HepG2 (cell line): ENCODE data around the gene MAP3K9.

ENCODE experiments used
- CREB1 ChIP-seq, 2 experiments: fragments of 450-650 bp in 1 of 2; IDR thresholded peaks; 2 replicates each; pipeline ENCODE4 v1.6.1; 2016 to 2017; ENCODE audit warnings: control low read depth in 1 of 2, mild to moderate bottlenecking in 1 of 2, missing compliant biosample characterization in 1 of 2, missing genetic modification characterization in 1 of 2
- FOXA3 ChIP-seq: IDR thresholded peaks from 2 replicates; pipeline ENCODE4 v1.6.1; 2016; ENCODE audit warnings: missing genetic modification reagents, missing compliant biosample characterization
- POLR2A ChIP-seq, 2 experiments: IDR thresholded peaks; 2 replicates each; pipeline ENCODE4 v1.6.1; 2011; ENCODE audit warnings: low read depth in 2 of 2, low read length in 2 of 2, mild to moderate bottlenecking in 1 of 2, moderate library complexity in 1 of 2; ENCODE audit not compliant: insufficient read depth in 1 of 2
- PTBP1 ChIP-seq: fragments of 200-400 bp; formaldehyde crosslinking; IDR thresholded peaks from 2 replicates; pipeline ENCODE4 v1.6.1; 2018; ENCODE audit warnings: low read length, low read depth; ENCODE audit not compliant: poor library complexity, severe bottlenecking
- RFX5 ChIP-seq: IDR thresholded peaks from 2 replicates; pipeline ENCODE4 v1.6.1; 2011; ENCODE audit warnings: low read depth, low read length, improper control_type of control experiment
- SMYD3 ChIP-seq: sonication (generic); formaldehyde crosslinking; IDR thresholded peaks from 2 replicates; pipeline ENCODE4 v1.8.1; 2023; ENCODE audit warnings: mild to moderate bottlenecking, missing genetic modification reagents
- TAF15 ChIP-seq: fragments of 200-400 bp; formaldehyde crosslinking; IDR thresholded peaks from one replicate; pipeline ENCODE4 v1.6.1; 2018; ENCODE audit warnings: mild to moderate bottlenecking, low read depth, low read length; ENCODE audit not compliant: poor library complexity, severe bottlenecking
- TBL1XR1 ChIP-seq: fragments of 150-350 bp; IDR thresholded peaks from 2 replicates; pipeline ENCODE4 v1.6.1; 2014; ENCODE audit warnings: borderline replicate concordance, low read length; ENCODE audit not compliant: partially characterized antibody
- TBX3 ChIP-seq: fragments of 450-650 bp; IDR thresholded peaks from 2 replicates; pipeline ENCODE4 v1.6.1; 2017; ENCODE audit warnings: antibody characterized with exemption, mild to moderate bottlenecking, inconsistent platforms, borderline replicate concordance
- ZNF121 ChIP-seq: sonication (generic); formaldehyde crosslinking; IDR thresholded peaks from 2 replicates; pipeline ENCODE4 v1.5.0; 2020; ENCODE audit warnings: mild to moderate bottlenecking, missing genetic modification reagents
- ZNF513 ChIP-seq: sonication (generic); formaldehyde crosslinking; conservative IDR thresholded peaks from 2 replicates; pipeline ENCODE4 v1.5.0; 2020; ENCODE audit warnings: missing genetic modification reagents
- ZNF800 ChIP-seq: sonication (generic); formaldehyde crosslinking; IDR thresholded peaks from 2 replicates; pipeline ENCODE4 v1.4.0; 2020; ENCODE audit warnings: missing genetic modification reagents

- TF ChIP-seq SMYD3 (CRISPR knock-in tag): no peak
- TF ChIP-seq CREB1 (IDR thresholded peaks at IDR 0.05): no peak
- no peak for TF ChIP-seq CREB1 (CRISPR knock-in tag; IDR thresholded peaks at IDR 0.05)
- TF ChIP-seq PTBP1: no peak
- no peak for TF ChIP-seq TBL1XR1
- TF ChIP-seq FOXA3 (CRISPR knock-in tag): no peak
- no peak for TF ChIP-seq ZNF800 (CRISPR knock-in tag)
- TF ChIP-seq ZNF121: no peak
- no peak for TF ChIP-seq POLR2A (IDR thresholded peaks at IDR 0.05; ENCODE audit: insufficient read depth in 1 of 2, low read depth in 2 of 2, low read length in 2 of 2)
- TF ChIP-seq ZNF513: no peak
- TF ChIP-seq TAF15: no peak
- no peak for TF ChIP-seq RFX5
- TF ChIP-seq TBX3: no peak
These were observed 67.0 kb downstream of the MAP3K9 start for GRCh38 chr14:70742316-70742715.
